Osteoblast (primary cell): Measurements from ENCODE around the gene RPS6KA3. TPM values are rescaled to one million over a fixed set of nuclear protein-coding genes. Genes with fewer than 3 reads are reported as not detected.
"Not testable (repeated sequence)": the region's sequence is repeated elsewhere in the genome, so short reads cannot be mapped to it uniquely, and the experiment has no call there.

Experiments used
- DNase-seq: peaks from one replicate; pipeline ENCODE4 v3.0.0; 2011; ENCODE audit warnings: low spot score, mixed read lengths; ENCODE audit not compliant: insufficient read length; ENCODE audit errors: missing footprints
- H2AFZ ChIP-seq: 2 replicates; pipeline ENCODE4 v1.6.0; 2011; ENCODE audit warnings: mild to moderate bottlenecking, low read length
- H3K27ac ChIP-seq: 2 replicates; pipeline ENCODE4 v1.5.1; 2011; ENCODE audit warnings: mild to moderate bottlenecking, low read depth, low read length, moderate library complexity
- H3K27me3 ChIP-seq: 2 replicates; pipeline ENCODE4 v1.6.0; 2012; ENCODE audit warnings: mild to moderate bottlenecking, control low read depth, inconsistent platforms, low read length, moderate library complexity; ENCODE audit not compliant: insufficient read depth
- H3K36me3 ChIP-seq: 2 replicates; pipeline ENCODE4 v1.5.1; 2011; ENCODE audit warnings: mild to moderate bottlenecking, low read length, control low read depth, moderate library complexity; ENCODE audit not compliant: insufficient read depth
- H3K4me1 ChIP-seq: 2 replicates; pipeline ENCODE4 v1.5.1; 2011; ENCODE audit warnings: mild to moderate bottlenecking, low read length, control low read depth, moderate library complexity; ENCODE audit not compliant: insufficient read depth
- H3K4me2 ChIP-seq: 2 replicates; pipeline ENCODE4 v1.6.0; 2011; ENCODE audit warnings: mild to moderate bottlenecking, low read length; ENCODE audit not compliant: insufficient read depth
- H3K4me3 ChIP-seq: fragments of 200-600 bp; sonication (generic); 3 replicates; pipeline ENCODE4 v1.5.1; 2012; ENCODE audit warnings: mild to moderate bottlenecking, low read length, inconsistent platforms; ENCODE audit not compliant: insufficient read depth
- H3K79me2 ChIP-seq: 2 replicates; pipeline ENCODE4 v1.6.0; 2012; ENCODE audit warnings: mild to moderate bottlenecking, low read length, control low read depth, inconsistent platforms; ENCODE audit not compliant: insufficient read depth
- H3K9me3 ChIP-seq: 2 replicates; pipeline ENCODE4 v1.5.1; 2011; ENCODE audit warnings: low read depth, low read length, control low read depth
- H4K20me1 ChIP-seq: 2 replicates; pipeline ENCODE4 v1.6.0; 2012; ENCODE audit warnings: mild to moderate bottlenecking, low read length, control low read depth; ENCODE audit not compliant: insufficient read depth
- CTCF ChIP-seq: IDR thresholded peaks from 2 replicates; pipeline ENCODE4 v1.5.1; 2011; ENCODE audit warnings: mild to moderate bottlenecking, low read depth, low read length, moderate library complexity; ENCODE audit errors: extremely low read depth
- total RNA-seq: library from RNA; depleted of rRNA; stranded (reverse); fragments of >200 nt; gene quantifications from 2 replicates; pipeline ENCODE4 v1.2.3, GENCODE V29; 2012

Gene RPS6KA3
- total RNA-seq, 1 donor, result 54.6 TPM

- no peak for DNase-seq
- H3K27ac ChIP-seq, result peak overlapping the region; percentile 46
- H4K20me1 ChIP-seq, result peaks cover 8% of the 10 kb centered on the region
- no peaks in the 10 kb centered on the region for H3K4me1 ChIP-seq
- no peak for TF ChIP-seq CTCF
- H3K36me3 ChIP-seq, result peaks cover 53% of the 10 kb centered on the region
- no peaks in the 10 kb centered on the region for H3K27me3 ChIP-seq
- H3K79me2 ChIP-seq, result peaks cover 4% of the 10 kb centered on the region
- H3K4me2 ChIP-seq, result no peak overlapping the region
- no peak overlapping the region for H2AFZ ChIP-seq
- H3K9me3 ChIP-seq, result no peaks in the 10 kb centered on the region
- no peak overlapping the region for H3K4me3 ChIP-seq
Measured at GRCh38 chrX:20130357-20130756, 136.4 kb downstream of the RPS6KA3 start.

GRCh38 chrX:20129547-20129946 is 137.2 kb downstream of the RPS6KA3 start:
- H3K79me2 ChIP-seq, result peaks cover 4% of the 10 kb centered on the region
- no peak overlapping the region for H3K27ac ChIP-seq
- H4K20me1 ChIP-seq, result peaks cover 13% of the 10 kb centered on the region
- H3K4me3 ChIP-seq, result no peak overlapping the region
- H3K36me3 ChIP-seq, result peaks cover 54% of the 10 kb centered on the region
- no peaks in the 10 kb centered on the region for H3K4me1 ChIP-seq
- no peaks in the 10 kb centered on the region for H3K9me3 ChIP-seq
- no peak for DNase-seq
- no peak overlapping the region for H3K4me2 ChIP-seq
- H2AFZ ChIP-seq, result no peak overlapping the region
- no peak for TF ChIP-seq CTCF
- no peaks in the 10 kb centered on the region for H3K27me3 ChIP-seq

GRCh38 chrX:20128670-20129069 is 138.0 kb downstream of the RPS6KA3 start:
- Histone ChIP-seq H3K27me3 (no peaks in the 10 kb centered on the region), H3K36me3 (peaks cover 50% of the 10 kb centered on the region), H3K27ac (no peak overlapping the region), H3K79me2 (peaks cover 3% of the 10 kb centered on the region), H4K20me1 (peaks cover 13% of the 10 kb centered on the region), H3K4me2 (no peak overlapping the region), H3K4me1 (no peaks in the 10 kb centered on the region), H3K4me3 (no peak overlapping the region), H2AFZ (no peak overlapping the region), H3K9me3 (no peaks in the 10 kb centered on the region)
- no peak for TF ChIP-seq CTCF
- DNase-seq, result no peak

GRCh38 chrX:20127440-20127839 is 139.3 kb downstream of the RPS6KA3 start:
- H3K79me2 ChIP-seq, H3K27ac ChIP-seq, H3K9me3 ChIP-seq, H3K27me3 ChIP-seq, H3K4me1 ChIP-seq, DNase-seq, H3K4me2 ChIP-seq, H3K4me3 ChIP-seq, H4K20me1 ChIP-seq, H2AFZ ChIP-seq: not testable (repeated sequence)
- peaks cover 41% of the 10 kb centered on the region for H3K36me3 ChIP-seq

- not testable (repeated sequence) for H3K27ac ChIP-seq, H2AFZ ChIP-seq
Measured at GRCh38 chrX:20126833-20127232, 139.9 kb downstream of the RPS6KA3 start.

More at GRCh38 chrX:20126833-20127232, 139.9 kb downstream of the RPS6KA3 start:
- H4K20me1 ChIP-seq, H3K27me3 ChIP-seq, H3K79me2 ChIP-seq, H3K4me2 ChIP-seq, DNase-seq, H3K9me3 ChIP-seq, H3K4me3 ChIP-seq, H3K4me1 ChIP-seq: not testable (repeated sequence)
- peaks cover 39% of the 10 kb centered on the region for H3K36me3 ChIP-seq
